Measurements from ENCODE around the gene MTA1. TPM values are rescaled to one million over a fixed set of nuclear protein-coding genes. Genes with fewer than 3 reads are reported as not detected.

Gene MTA1
- total RNA-seq, 1 donor from 2014 or later, result 43.4 TPM

GRCh38 chr14:105387530-105387922 is 32.1 kb upstream of the MTA1 start:
- DNase-seq, result no peak

- DNase-seq, result no peak
Measured at GRCh38 chr14:105388110-105388951, 31.3 kb upstream of the MTA1 start.

- no peak for DNase-seq
Measured at GRCh38 chr14:105388976-105389375, 30.7 kb upstream of the MTA1 start.

GRCh38 chr14:105389534-105389933 is 30.1 kb upstream of the MTA1 start:
- DNase-seq, result no peak

GRCh38 chr14:105389976-105390848 is 29.4 kb upstream of the MTA1 start:
- no peak for DNase-seq

GRCh38 chr14:105390849-105391500 is 28.7 kb upstream of the MTA1 start:
- DNase-seq, result no peak

- DNase-seq, result no peak
Measured at GRCh38 chr14:105391541-105391940, 28.1 kb upstream of the MTA1 start.

GRCh38 chr14:105392131-105393090 is 27.2 kb upstream of the MTA1 start:
- no peak for DNase-seq

GRCh38 chr14:105393151-105393550 is 26.5 kb upstream of the MTA1 start:
- DNase-seq, result no peak

- no peak for DNase-seq
Measured at GRCh38 chr14:105394714-105395537, 24.7 kb upstream of the MTA1 start.

- no peak for DNase-seq
Measured at GRCh38 chr14:105395538-105395854, 24.1 kb upstream of the MTA1 start.

- DNase-seq, result no peak
Measured at GRCh38 chr14:105397350-105397931, 22.2 kb upstream of the MTA1 start.

- peak; percentile 89 for DNase-seq
Measured at GRCh38 chr14:105398044-105398725, 21.4 kb upstream of the MTA1 start, which contains the start of gene TEX22. TEX22 (plus strand) TSS chr14:105398538; CDS start chr14:105399341, 803 bp downstream.

- DNase-seq, result peak; percentile 65
Measured at GRCh38 chr14:105398726-105399465, 20.7 kb upstream of the MTA1 start.

- DNase-seq, result no peak
Measured at GRCh38 chr14:105399466-105399775, 20.2 kb upstream of the MTA1 start.

GRCh38 chr14:105400016-105400415 is 19.6 kb upstream of the MTA1 start:
- no peak for DNase-seq

- no peak for DNase-seq
Measured at GRCh38 chr14:105401699-105402098, 17.9 kb upstream of the MTA1 start.

GRCh38 chr14:105408592-105408991 is 11.0 kb upstream of the MTA1 start:
- no peak for DNase-seq

GRCh38 chr14:105409364-105409763 is 10.3 kb upstream of the MTA1 start:
- no peak for DNase-seq

GRCh38 chr14:105410642-105411016 is 9.0 kb upstream of the MTA1 start:
- no peak for DNase-seq
